ENCODE results near the gene C1QTNF7.

C1QTNF7 gene

DNA sequence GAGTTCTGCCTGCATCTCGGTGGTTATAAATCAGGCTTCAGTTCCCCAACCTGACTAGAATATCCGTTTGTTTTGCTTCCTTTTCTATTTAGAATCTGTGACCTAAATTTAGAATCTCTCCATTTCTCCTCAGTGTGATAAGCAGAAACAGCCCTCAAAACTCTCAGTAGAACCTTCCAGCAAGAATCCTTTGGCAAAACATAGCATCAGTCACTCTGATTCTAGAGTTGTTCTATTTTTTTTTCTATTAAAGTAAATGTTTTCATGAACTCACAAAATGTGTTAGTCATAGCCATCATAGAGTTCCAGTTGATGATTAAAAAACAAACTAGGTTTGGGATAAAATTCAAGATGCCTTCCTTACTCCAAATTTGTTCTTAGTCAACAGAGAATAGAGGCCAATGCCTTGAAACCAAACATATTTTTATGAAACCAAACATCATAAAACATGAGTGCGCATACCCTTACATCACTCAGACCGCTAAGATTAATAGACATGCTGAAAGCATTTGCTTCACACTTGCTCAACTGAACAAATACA, 13.2 kb upstream of the C1QTNF7 start:
- no peak for DNase-seq

DNA sequence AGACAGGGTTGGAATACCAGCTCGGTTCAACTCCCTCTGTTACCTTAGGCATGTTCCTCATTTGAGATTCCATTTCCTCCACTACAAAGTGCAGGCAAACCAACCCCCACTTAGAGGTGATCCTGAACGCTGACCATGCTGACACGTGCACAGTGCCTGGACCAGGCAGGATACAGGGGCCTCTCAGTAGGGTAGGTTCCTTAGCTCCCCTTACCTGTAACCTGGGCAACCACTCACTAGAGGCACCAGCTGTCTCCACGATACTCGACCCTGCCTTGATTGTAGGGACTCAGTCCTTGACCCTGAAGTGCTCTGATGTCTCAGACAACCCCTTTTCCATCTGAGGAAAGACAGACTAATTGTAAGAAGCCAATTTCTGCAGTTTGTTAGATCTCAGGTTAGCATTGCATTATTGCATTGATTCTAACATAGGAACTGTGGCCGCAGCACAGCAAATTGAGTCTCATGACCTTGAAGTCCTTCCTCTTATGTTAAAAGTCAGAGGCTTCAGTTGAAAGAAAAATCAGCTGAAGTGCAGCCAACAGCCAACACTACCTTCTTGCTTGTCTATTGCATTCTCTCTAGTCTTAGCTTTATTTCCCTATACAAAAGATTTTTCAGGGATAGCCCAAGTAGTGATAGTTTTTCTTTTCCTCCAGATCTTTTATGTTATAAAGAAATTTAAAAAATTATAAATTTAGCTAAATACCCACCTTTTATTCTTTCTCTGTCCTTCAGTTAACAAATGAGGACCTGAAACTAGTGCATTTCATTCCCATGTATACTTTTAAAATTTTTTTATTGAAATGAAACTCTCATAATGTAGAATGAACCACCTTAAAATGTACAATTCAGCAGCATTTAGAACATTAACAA, 11.2 kb upstream of the C1QTNF7 start:
- no peak for DNase-seq

DNA sequence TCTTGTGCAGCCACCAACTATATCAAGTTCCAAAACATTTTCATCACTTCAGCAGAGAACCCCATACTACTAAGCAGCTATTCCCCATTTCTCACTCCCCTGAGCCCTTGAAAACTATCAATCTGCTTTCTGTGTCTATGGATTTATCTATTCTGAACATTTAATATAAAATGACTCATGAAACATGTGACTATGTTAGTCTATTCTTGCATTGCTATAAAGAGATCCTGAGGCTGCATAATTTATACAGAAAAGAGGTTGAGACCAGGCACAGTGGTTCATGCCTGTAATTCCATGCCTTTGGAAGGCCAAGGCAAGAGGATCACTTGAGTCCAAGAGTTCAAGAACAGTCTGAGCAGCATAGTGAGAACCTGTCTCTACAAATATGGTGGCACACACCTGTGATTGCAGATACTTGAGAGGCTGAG, 10.6 kb upstream of the C1QTNF7 start:
- no peak for DNase-seq

DNA sequence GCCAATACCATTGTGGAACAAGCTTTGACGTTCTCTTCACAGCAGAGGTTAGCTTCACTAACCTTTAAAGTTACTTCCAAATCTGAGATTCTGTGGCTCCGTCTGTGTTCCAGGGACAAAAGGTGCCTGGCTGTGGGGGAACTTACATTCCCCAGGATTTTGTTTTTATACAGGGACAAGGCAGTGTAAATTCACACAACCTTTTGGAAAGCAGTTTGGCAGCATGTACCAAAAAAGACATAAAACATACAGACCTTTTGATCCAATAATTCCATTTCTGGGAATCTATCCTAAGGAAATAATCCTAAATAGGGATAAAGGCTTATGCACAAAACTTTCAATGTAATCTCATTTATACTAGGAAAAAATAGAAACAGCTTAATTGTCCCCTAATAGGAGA, 8.9 kb upstream of the C1QTNF7 start:
- DNase-seq: no peak

DNA sequence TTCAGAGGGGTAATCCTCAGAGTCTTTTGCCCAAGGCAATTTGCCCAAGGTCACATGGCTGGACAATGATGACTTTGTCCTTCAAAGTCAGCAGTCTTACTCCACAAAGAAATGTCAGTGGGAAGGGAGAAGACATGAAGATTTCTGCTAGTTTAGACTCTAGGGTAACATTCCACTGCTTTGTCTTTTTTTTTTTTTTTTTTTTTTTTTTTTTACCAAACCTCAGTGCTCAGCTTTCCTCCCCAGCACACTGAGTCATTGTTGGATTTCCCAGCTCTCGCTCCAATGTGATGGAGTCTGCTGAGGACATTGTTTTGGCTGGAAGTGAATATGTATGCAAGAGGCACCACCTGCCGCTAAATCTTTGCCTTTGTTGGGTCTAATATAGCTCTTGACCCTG, 7.2 kb upstream of the C1QTNF7 start:
- no peak for DNase-seq

DNA sequence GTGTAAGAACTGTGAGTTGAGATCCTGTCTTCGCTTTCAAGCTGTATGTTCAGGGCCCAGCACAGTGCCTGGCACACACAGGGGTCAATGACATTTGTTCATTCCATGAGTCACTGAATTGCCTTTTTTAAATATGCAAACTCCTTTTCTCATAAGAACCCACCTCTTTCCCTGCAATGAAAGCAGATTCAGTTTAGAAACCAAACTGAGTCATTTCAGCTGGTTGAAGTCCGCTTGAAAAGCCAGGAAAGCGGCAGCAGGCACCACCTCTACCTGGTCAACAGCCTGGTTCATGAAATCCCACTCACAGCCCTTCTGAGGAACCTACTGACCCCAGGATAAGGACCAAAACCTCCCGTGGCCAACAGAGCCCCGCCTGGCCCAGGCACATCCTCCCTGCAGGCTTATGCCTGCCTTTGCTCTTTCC, 4.5 kb upstream of the C1QTNF7 start:
- no peak for DNase-seq

DNA sequence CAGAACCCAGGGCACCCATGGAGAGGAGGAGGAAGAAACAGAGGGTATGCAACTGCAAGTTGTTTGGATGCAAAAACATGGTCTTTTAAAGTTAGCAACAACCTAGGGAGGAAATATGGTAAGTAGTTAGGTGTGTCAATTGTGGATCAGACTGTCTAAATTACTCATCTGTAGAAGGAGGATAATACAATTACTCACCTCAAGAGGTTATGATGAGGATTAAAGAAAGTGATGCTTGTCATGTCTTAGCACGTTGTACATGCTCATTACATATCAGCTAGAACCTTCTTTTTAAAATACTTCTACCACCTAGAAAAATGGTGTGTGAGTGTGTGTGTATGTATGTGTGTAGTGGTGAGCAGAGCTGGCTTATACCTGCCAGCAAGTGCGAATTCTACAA, 2.3 kb upstream of the C1QTNF7 start:
- DNase-seq: no peak

DNA sequence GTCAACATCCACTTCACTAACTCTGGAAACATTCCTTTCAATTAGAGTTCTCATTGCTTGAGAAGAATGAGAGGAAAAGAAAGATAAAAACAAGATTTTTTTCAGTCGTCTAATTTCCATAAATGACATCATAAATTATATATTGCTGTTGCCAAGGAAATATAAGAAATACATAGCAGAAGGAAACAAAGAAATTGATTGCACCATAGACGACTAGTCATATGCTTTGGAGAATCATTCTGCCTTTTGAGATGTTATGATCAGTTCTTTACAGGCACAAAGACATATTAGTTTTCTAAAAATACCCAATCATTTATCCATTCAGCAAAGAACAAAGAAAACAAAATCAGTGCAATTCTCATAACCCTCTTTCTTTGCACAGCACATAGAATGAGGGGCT, 672 bp upstream of the C1QTNF7 start:
- DNase-seq: no peak

DNA sequence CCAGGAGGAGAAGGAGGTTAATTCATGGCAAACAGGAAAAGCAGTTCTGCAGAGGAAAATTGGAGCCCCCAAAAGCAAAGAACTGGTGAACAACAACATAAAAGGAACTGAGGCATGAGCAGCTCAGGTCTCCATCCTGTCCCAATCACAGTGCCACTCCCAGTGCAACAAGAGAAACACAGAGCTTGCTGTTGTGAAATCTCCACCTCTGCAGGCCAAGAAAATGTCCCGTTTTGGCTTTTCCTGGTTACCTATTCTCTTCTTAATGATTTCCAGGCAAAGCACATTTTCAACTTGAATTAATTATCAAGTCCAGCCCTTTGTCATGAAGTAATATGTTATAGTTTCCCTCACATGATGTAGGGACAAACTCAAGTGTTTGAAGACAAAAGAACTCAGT, 778 bp downstream of the C1QTNF7 start:
- no peak for DNase-seq

DNA sequence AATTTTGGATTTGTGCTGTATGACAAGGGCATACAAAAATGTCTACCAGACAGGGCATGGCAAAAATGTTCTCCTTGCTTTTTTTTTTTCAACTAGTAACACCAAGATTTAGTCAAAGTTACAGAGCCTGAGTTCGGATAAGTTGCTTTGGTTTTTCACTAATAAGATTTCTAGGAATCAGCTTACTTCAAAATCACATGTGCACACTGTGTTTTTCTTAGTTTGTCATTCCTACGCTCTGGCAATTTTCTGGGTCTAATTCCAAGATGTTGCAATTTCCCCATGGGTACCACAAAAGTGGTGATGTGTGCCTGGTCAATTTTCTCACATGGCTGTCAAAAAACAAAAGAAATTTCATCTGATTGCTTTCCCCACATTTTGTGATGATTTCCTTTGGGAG, 6.3 kb downstream of the C1QTNF7 start:
- no peak for DNase-seq

DNA sequence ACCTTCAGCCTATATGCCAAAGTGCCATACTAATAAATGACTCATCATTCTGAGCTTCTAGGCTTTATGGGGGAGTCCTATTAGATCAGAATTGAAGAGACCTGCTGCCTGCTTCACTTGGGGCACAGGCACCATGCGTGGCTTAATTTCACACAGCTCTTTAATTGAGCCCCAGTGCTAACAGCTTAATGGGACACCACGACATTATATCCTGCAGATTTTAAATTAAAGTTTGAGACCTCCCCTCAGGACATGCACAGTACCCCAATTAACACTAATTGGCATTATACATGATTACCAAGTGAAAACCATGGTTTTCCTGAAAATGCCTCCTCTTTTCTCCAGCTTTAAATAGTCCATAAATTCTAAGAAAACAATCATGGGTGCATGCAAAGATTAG, 6.8 kb downstream of the C1QTNF7 start:
- no peak for DNase-seq

DNA sequence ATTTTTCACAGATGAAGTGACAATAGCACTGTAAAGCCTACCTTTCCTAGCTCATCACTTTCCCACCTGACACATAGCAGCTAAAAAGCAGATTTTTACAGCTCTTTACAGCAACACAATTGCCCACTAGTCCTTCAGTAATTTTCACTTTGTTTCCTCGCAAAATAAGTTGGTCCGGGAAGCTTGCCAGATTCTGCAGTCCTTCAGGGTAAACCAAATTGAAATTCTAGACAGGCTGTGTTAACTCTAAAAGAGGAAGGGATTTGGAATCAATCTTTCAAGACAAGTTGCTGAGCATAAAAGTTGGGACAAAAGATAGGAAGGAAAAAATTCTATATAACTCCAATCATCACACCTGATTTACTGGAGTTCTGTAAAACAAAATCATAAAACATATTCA, 8.7 kb downstream of the C1QTNF7 start:
- DNase-seq: peak; percentile 67

DNA sequence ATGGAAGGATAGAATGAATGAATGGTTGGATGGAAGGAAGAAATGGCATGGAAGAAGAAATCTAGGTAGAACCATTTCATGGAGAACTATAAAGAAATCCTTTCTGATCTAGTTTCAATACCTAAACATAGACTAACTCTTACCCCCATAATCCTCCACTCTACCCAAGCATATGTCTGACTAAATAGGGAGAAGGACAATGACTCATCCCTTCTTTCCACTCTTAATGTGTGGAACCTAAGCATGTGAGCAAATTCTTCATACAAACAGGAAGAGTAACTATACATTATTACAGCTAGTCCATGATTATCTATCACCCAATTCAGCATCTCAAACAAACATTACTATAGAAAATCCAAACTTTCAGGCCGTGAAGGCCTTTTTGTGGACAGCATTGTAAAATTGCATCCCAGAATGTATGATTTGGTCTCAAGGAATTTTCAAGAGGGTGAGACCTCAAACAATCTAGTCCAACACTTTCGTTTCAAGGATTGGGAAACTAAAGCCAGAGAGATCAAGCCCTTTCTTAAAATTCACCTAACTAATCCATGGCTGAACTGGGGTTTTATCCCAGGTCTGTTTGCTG, 11.2 kb downstream of the C1QTNF7 start:
- DNase-seq: no peak

DNA sequence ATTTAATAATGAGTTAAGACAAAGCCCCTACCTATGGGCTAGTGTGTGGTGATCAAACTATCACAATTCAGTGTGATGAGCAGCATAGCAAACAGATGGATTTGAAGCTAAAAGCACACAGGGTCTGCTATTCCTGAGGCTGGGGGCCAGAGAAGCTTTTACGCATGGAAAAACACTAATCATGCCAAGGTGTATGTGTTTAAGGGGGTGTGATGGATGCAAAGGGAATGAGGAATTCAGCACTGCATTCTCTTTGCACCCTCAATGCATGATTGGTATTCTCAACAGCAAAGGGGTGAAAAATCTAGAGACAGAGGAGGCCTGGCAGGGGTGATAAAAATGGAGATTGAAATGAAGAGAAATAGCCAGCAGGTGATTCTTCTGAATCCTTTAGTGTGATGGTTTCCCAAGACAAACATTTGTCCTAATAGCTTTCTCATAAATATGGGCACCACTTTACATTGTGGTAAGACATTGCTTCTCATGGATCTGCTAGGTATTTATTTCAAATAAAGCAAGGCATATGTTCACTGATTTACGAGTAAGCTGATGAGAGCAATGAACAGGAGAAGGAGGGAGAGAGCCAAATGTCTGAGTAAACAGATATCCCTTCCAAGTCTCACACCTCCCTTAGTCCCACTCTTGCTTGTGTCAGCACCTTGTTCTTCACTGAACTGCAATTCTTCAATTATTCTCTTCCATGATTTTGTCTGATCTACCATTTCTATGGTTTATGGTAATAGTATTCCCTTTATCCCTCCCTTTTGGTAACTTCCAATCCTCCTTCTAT, 15.7 kb downstream of the C1QTNF7 start:
- no peak for DNase-seq

DNA sequence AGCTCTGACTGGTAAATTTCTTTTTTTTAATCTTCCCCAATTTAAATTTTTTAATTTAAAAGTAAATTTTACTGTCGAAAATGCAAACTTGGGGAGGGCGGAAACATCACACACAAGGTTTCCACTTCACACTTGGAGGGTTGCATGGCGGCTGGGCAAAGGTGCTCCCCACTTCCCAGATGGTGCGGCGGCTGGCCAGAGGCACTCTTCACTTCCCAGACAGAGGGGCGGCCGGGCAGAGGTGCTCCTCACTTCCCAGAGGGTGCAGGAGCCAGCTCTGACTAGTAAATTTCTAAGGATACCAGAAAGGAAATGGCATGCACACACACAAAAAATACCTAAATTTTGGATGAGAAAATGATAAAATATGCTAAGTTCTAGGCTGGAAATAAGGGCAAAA, 16.4 kb downstream of the C1QTNF7 start:
- no peak for DNase-seq

DNA sequence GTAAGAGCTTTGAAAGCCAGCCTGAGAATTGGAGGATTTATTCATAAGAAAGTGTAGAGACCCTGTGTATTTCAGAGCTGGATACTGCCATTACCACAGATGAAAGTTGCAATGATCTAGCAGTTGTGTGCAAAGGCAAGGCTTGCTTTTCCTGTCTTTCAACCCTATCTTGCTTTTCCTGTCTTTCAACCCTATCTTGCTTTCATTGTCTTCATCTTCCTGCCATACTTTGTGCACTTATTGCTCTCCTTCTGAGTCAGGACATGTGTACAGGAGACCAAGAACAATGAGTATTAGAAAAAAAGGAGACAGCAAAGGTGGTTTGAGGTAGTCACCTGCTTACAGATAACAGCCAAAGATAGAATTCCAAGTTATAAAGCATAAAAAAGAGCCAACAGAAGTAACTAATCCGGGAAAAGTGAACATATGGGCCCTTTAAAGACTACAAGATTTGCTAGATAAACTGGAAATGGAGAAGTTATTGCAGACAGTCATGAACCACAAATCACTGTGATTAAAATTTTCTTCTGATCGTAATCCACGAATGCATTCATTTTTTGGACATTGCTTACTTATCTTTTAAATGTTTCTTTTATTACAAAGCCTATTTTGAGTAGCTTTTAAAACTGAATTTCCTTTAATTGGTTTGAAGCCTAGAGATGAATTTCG, 17.2 kb downstream of the C1QTNF7 start:
- DNase-seq: no peak

DNA sequence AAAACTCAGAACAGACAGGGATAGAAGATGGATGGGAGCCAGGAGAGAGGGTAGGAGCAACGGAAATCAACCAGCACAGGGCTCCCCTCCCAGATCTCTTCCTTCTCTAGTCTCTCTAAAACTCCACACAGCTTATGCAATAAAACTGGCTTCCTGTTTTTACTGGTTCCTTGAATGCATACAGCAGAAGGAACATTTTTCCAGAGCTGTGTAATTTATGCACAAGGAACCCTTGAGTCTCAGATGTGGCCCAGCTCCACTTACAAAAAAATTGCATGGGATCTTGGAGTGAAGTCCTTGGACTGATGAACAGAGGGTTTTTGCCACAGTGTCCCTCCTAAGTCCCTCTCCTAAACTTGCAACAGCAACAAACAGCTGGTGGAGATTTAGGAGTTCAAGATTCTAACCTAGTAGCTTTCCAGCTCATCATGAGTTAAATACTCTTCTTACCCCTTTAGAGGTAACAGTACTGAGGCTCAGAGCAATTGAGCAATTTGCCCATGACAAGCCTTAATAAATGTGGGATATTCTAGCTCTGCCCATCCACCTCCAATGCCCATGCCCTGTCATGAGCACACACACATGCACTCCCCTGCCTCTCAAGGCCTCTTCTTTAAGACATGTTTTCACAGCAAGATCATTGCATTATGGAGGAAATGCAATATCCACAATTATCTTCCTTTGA, 23.5 kb downstream of the C1QTNF7 start:
- DNase-seq: no peak

DNA sequence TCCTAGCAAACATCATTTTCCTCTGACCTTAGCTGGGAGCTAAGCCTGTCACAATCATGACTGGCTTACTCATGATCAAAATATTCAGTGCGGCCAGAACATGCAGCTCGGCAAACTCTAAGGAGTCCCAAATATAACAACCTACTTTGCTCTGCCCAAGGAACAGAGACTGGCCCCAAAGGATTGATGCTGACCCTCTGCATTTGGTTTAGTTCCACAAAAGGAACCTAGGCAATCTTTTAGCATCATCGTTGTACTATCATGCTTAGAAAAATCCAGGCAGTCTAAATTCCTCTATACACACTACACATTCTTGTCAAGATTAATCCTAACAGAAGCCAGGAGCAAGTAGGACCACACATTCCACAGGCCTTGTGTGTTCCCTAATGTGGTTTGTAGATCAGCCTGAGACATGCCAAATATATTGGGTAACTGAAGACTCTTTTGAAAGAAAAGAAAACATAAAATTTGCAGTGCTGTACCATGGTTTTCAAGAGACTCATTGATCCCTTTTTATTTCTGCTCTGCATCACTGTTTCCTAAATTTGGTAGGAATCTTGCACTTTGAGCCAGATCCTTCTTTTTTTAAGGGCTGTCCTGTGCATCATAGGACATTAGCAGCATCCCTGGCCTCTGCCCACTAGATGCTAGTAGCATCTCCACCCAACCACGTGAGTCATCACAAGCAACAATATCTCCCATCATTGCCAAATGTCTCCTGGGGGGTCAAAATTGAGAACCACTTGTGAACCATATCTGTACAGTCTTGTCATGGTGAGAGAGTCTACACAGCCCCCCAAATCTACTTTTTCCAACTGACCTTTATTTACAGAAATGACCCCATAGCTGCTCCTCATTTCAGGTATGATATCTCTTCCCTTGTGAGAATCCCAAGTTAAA, 24.3 kb downstream of the C1QTNF7 start:
- no peak for DNase-seq

DNA sequence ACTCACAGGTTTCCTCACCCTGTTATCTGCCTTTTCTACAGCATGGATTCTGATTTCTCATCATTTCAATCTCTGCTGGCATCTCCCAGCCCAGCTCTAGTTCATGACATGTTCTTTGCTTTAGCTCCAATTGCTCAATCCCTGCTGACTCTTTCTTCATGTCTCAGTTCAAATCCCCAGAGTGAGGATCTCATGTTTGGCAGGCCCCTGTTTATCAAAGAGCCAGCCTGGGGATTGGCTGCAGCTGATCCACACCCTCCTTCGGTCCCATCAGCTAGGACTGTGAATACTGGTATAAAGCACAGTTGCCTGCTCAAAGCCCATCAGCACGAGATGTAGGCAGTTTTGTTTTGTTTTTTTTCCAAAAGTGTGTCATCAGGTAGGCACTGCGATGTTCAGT, 27.5 kb downstream of the C1QTNF7 start:
- DNase-seq: no peak

DNA sequence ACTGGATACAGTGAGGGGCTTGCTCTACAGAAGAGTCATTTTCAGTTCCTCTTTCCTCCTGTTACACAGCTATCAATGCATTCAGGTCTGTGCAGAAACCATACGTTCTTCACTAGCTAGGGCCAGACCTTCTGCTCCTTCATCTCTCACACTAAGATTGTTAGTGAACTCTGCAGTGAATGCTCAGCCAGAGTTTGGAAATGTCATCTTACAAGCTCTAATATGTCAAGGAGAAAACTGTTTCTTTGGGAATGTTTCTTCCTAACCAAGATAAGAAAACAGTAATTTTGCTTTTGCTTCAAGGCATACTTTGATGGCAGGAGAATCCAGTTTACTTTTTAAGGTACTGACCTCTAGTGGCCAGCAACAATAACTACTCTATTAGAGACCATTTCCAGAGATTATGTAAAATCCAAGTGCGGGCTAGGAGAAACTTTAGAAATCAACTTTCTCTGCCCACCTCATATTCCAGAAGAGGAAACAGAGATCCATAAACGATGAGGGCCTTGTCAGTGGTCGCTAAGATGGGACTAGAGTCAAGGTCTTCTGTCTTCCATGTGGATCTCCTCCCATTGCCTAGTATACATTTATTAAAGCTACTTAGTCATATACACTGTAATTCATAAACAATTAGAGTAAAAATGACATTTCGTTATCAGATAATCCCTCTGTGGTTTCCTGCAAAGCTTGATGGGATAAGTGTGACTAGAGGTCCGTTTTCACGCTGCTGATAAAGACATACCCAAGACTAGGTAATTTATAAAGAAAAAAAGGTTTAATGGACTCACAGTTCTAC, 29.8 kb downstream of the C1QTNF7 start:
- no peak for DNase-seq
